CD1c-positive myeloid dendritic cell (primary cell): Measurements from ENCODE around the gene ADAT1.

ENCODE experiments used
- DNase-seq: peaks from one replicate; pipeline ENCODE4 v3.0.0-alpha.2; 2016; ENCODE audit errors: extremely low spot score

Gene ADAT1, protein sequence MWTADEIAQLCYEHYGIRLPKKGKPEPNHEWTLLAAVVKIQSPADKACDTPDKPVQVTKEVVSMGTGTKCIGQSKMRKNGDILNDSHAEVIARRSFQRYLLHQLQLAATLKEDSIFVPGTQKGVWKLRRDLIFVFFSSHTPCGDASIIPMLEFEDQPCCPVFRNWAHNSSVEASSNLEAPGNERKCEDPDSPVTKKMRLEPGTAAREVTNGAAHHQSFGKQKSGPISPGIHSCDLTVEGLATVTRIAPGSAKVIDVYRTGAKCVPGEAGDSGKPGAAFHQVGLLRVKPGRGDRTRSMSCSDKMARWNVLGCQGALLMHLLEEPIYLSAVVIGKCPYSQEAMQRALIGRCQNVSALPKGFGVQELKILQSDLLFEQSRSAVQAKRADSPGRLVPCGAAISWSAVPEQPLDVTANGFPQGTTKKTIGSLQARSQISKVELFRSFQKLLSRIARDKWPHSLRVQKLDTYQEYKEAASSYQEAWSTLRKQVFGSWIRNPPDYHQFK

DNA sequence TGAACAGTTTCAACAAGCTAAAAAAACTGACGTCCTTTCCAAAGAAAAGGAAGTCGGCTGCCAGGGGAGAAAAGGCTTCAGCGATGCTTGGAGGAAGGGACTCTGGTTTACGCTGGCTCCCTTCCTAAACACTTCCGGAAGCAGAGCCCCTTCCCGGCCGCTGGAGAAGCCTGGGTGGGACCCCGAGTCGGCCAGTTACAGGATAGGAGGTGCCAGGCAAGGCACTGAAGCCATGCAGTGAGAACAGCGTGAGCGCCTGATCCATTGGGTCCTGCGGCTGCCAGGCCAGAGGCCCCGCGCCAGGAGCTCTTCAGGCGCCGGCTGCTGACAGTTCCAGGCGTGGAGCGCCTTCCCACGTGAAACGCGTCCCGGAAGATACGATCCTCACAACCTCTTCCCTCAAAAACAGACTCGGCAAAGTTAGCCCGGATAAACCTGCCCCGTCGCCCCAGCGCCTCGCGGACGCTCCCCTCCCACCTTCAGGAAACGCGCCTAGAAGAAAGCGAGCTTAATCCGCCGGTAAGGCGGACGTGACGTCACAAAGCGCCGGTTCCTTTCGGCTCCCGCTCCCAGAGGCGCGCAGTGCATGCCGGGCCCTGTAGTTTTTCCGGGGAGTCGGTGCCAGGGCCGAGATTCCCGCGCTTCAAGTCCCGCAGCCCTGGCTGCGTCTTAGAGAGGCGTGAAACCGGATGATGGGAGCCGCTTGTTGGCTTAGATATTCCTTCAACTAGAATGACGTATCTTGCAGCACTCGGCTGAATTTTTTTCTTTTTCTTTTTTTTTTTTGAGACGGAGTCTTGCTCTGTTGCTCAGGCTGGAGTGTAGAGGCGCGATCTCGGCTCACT lies at the start of gene ADAT1:
TSS of gene ADAT1 (minus strand) at position 521 of the 845 bp plus-strand sequence. CDS start 2,482 bp downstream, outside the sequence.
- peak; percentile 99 for DNase-seq

DNA sequence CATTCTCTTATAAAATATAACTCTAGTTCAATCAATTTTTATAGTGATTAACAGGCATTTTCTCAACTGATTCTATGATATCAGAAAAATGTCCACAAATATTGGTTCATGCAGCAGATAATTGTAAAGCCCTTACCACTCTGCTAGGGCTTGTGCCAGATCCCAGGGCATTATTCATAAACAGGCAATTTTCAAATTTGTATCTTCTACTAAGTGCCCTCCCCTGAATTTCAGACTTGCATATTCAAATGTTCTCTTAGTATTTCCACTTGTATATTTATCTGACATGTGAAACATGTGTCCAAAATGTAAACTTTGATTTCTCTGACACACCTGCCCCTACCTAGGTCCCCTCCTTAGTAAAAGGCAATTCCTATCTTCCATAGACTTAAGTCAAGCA lies 44.4 kb upstream of the ADAT1 start:
- DNase-seq = no peak

DNA sequence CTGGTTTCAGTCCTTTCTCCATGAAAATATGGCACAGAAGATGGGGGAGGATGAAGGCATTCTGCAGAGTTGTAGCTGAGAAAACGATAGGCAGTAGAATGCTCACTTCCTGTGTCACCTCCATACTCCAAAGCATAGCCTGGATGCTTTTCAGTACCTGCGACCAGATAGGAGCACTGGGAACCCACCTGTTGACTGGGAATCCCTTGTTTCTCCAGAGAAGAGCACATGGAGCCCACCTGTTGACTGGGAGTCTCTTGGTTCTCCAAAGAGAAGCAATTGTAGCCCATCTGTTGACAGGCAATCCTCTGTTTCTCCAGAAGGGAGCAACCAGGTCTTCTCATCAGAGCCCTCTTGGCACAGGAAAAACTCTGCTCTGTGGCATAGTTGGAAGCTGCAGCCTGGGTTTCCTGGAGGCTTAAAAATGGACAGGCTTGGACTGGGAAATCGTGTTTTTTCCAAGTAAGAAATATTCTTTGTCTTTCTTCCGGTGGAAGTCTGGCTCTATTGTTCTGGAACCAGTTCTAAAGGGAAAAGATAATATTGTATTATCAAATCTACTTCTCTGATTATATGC lies 37.7 kb upstream of the ADAT1 start:
- no peak for DNase-seq

DNA sequence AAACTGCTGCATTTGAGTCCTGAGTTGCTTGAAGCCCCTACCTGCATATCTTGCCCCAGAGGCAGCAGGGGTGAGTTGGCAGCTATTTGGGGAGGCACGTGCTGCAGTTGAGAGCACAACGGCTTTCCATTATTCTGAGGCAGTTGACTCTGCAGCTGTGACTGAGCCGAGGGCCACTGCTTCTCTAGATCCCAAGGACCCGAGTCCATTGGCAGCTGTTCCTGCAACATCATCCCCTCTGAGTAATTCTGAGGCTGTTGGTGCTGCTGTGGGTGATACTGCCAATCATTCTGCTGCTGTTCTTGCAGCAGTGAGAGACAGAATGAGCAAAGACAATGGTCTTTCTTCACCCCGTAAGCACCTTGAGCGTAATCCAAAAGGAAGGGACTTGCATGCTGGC lies 37.2 kb upstream of the ADAT1 start:
- DNase-seq = no peak

DNA sequence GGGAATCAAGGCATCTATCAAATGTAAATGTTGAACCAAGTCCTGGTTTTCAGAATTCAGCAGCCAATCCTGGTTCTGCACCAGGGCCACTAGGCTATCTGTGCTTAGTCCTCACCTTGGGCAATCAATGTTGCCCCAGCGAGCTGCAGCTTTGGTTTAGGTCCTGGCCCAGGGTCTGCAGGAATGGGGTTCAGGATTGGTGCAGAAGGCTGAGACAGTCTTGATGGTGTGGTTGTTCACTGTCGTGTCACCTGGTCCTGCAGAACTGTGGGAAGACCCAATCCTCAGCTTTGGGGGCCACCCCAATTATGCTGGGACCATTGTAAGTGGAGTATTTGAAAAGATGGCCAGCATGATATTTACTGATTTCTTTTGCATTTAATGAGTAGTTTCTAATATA lies 35.1 kb upstream of the ADAT1 start:
- DNase-seq = no peak

DNA sequence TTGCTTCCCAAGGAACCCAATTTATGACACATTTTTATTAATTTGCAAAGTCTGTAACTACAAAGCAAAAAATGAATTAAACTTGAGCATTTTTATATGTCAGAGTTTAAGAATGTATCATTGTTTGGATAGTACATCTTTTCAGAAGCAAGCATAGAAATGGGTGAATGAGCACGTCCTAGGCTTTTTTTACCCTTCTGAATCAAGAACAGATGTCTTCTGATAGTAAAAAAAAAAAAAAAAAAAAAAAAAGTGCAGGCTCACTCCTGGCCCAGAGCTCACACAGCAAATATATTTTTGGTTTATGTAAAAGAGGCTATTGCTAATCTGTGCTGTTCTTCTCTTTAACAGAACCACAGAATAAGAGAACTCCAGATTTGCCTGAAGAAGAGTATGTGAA lies 30.8 kb upstream of the ADAT1 start:
- DNase-seq = no peak

DNA sequence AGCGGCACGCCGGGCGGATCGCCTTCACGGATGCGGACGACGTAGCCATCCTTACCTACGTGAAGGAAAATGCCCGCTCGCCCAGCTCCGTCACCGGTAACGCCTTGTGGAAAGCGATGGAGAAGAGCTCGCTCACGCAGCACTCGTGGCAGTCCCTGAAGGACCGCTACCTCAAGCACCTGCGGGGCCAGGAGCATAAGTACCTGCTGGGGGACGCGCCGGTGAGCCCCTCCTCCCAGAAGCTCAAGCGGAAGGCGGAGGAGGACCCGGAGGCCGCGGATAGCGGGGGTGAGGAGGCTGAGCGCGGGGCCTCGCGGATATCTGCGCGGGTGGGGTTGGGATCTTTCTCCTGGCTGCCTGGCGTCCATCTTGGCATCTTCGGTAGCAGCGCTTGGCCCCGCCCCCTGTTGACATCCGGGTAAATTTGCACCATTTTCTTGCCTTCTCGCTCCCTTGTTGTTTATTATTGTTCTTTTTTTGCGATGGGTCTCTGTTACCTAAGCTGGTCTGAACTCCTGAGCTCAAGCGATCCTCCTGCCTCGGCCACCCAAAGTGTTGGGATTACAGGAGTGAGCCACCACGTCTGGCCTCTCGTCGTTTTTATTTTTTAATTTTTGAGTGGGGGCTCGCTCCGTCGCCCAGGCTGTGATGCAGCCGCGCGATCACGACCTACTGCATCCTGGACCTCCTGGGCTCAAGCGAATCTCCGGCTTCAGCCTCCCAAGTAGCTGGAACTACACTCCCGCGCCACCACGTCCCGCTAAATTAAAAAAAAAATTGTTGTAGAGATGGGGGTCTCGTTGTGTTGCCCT lies 25.4 kb upstream of the ADAT1 start:
- DNase-seq = peak; percentile 90

DNA sequence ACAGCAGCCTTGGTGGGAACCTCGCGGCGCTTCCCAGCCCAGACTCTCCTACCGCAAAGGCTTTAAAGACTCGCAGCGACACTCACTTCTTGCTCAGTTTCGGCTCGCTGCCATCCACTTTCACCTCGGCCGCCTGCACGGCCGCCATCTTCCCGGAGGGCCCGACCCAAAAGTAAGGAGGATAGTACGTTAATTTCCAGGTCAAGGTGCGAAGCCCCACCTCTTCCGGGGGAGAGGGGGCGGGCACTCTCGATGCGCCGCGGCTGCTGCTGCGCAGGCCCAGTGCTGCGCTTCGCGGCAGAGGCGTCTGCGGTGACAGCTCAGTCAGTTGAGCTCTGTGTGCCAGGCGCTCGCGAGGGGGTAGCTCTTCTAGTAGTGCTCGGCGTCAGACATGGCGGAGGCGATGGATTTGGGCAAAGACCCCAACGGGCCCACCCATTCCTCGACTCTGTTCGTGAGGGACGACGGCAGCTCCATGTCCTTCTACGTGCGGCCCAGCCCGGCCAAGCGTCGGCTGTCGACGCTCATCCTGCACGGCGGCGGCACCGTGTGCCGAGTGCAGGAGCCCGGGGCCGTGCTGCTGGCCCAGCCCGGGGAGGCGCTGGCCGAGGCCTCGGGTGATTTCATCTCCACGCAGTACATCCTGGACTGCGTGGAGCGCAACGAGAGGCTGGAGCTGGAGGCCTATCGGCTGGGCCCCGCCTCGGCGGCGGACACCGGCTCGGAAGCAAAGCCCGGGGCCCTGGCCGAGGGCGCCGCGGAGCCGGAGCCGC lies 24.6 kb upstream of the ADAT1 start, which contains the start of the genes KARS1 and TERF2IP:
TSS of gene KARS1 (minus strand) at position 174 of the 773 bp plus-strand sequence. CDS start at position 148, 26 bp downstream.
TSS of gene TERF2IP (plus strand) at position 282 of the 773 bp plus-strand sequence. CDS start at position 392, 110 bp downstream.
- peak; percentile 97 for DNase-seq

DNA sequence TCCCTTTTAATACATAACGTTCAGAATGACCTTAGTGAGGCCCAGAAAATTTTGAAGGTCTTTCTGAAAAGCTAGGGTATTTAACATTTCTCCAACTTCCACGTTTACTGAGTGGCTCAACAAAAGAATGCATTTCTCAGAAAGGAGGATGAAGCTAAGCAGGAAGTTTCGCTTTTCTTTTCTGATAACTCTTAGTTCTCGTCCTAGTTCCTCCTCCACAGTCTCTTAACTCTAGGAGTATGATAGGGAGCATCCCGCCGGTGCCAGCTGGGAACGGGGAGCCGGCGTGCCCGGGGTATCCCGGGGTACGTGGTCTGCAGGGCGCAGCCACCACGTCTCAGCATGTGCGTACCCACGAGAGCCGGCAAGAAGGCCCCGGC lies 24.0 kb upstream of the ADAT1 start:
- DNase-seq = peak; percentile 20

DNA sequence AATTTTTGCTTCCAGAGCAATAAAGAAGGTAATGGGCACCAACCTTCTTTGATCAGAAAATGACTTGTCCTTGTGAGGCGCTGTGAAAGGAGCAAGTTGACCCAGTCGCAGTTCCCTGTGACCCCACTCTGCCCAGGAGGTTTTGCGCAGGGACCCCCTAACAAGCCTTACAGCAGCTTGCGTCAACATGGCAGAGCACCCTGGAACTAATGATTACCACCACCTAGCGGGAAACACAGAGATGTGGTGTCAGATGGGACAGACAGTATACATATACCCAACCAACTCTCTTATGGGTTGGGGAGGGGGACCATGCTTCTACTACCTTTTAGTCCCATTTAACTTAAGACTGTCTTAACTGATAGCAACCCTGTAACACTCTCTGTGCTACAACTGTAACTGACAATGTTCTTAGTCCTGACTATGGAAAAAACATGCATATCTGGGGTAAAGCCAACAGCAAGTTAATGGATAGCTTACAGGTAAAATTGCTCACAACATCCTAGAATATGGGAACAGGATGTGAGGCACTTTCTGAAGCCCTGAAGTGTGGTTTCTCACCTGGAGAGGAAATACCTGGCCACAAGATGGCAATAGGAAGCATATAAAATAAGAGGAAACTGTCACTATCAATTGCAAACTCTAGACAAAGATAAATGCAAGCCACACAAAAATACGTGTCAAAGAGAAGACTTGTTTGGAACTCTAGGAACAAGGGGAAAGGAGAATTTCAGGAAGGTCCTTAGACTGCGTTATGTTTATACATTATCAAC lies 21.3 kb upstream of the ADAT1 start:
- DNase-seq = no peak

DNA sequence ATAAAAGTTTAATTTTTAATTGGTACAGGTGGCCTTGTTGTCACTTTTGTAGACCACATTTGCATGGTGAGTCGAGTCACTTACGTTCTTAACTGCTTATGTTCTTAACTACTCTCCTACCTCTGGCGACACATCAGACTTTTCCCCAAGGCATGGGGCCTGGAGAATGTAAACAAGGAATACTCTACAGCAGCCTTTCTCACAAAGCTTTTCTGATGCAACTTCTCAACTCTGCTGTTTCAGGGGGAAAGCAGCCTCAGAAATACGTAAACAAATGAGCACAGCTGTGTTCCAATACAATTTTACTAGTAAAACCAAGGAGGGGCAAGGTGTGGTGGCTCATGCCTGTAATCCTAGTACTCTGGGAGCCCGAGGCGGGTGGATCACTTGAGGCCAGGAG lies 17.5 kb upstream of the ADAT1 start:
- no peak for DNase-seq

DNA sequence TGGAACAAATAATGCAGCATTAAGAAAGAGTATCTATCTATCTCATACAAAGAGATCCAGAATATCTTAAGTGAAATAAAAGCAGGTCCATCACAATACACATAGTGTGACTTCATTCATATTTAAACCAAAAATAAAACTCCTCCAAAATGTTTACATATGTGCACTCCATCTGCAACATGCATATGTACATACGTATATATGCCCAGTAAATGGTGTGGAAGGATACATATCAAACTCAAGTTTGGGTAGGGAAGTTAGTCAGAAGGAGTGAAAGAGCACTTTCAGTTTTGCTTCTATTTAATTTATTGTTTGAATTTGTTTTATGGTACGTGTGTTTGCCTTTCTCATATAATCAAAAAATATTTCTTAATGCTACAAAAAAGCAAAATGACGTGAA lies 12.0 kb upstream of the ADAT1 start:
- DNase-seq = no peak

DNA sequence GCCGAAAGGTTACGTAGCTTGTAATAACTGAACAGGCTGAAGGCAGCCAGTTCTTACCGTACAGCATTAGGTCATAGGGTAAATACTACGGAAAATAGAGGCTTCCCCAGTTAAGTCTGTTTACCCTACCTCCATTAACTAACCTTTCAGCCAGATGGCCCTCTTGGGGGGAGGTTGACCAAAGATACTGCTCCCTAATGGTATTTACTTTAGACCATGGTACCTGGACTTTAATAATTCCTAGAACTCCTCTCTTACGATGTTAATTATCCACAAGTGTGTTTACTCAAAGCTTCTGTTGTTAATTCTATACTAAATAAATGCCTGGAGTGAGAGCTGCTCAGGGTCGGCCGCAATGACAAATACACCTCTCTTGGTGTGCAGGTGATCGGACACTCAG lies 9.8 kb upstream of the ADAT1 start:
- no peak for DNase-seq

DNA sequence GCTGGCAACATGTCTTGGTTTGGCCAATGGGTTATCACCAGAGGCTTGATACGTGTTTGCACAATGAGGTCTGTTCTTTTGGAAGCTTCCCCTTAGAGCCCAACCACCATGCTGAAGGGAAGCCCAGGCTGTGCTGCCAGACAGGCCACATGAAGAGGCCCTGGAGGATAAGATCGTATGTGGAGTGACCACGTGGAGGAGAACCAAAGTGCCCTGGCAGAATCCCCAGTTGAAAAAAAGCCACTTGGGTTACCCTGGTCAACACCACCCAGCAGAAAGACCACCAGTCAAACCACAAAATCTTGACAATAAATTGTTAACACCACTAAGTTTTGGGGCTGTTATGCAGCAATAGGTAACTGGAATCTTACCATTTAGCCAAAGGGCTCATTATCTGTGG lies 7.0 kb upstream of the ADAT1 start:
- DNase-seq = no peak

DNA sequence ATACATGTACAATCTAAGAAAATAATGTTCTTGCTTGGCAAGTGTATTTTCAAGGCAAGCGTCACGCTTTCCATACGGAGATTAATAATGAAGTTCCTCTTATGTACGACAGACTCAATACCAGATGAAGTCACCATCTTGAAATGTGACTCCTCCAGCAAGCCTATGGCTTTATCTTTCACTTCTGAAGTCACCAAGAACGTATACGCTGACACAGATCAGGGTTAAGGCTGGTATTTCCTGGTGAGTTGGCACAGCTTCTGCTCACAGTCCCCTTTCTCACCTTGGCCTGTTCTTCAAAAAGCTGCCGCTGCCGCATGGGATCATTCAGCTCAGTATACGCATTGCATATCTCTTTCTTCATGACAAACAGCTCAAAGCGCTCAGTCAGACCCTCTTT lies 6.1 kb upstream of the ADAT1 start:
- DNase-seq = no peak

DNA sequence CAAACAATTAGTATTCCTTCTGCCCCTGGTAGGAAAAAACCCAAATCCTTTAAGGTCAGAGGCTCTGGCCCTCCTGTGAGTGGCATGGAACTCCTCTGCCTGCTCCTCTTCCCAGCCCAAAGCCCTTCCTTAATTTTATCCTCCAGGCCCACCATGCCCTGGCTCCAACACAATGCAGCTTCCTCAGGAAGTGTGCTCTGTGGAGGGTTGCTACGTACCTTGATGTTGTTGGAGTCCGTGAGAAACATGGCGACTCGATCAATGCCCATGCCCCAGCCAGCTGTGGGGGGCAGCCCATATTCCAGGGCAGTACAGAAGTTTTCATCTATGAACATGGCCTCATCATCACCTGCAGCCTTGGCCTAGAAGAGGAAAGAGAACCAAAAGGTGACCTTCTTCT lies 5.3 kb upstream of the ADAT1 start:
- DNase-seq = no peak

DNA sequence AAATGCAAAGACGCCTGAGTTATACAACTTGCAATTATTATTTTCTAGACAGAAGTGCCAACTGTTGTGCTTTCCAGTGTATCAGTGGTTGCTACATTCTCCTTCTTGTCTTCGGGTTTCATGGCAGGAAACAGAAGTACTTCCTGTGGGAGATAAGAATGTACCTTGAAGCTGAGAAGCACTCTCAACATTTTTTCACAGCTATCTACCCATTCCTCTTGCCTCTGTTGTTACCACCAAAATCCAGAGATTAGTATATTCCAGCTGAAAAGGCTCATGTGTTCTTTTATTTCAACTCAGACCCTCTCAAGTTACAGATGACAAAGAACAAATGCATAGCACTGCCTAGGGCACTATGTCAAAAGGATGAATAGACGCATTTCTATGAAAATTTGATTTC lies 4.8 kb upstream of the ADAT1 start:
- DNase-seq = no peak

DNA sequence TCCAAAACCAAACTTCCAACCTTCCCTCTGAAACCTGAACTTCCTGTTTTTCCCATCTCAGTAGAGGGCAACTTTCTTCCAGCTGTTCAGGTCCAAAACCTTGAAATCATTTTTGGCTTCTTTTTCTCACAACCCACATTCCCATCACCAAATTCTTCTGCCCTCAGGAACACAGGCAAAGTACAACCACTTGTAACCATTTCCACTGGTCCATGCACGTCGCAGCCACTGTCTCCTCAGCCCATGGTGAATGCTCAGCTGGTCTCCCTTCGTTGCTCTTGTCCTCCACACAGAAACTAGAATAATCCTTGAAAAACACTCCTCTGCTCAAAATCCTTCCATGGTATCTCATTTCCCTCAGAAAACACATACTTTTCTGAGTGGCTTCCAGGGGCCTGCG lies 3.7 kb upstream of the ADAT1 start:
- no peak for DNase-seq

DNA sequence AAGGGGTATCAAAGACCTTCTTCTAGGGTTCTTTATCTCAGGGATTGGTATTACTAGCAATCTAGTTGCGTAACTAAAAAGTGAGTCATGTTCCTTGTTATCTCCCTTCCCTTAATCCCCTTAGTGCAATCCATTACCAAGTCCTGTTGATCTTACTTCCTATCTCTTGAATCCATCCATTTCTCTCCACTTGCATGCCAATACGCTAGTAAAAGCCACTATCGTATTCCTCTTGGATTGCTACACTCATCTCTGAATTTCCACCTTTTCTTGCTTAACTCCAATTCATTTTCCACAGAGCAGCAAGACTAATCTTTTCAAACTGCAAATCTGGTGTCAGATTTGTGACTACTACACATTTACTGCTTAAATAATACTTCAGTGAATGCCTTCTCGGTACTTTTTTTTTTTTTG lies 1.8 kb upstream of the ADAT1 start:
- DNase-seq = no peak

DNA sequence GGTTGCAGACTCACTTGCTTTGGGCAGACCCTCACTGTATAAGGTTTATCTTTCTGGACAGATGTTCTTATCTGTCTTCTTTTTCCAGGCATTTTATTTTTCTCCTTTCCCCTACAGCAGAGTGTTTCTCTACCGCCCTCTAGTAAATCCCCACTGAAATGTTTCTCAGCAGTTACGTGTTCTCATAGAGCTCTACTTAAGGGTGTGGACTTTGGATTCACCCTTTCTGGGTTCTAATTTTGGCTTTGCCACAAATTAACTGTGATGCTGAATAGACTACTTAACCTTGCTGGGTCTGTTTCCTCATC lies 2.0 kb downstream of the ADAT1 start:
- no peak for DNase-seq
